HCT116 (cell line): ENCODE data around the gene ATP2C1. TPM values are rescaled to one million over a fixed set of nuclear protein-coding genes. Genes with fewer than 3 reads are reported as not detected.

ENCODE experiments used
- ATAC-seq: fragments of 200-7000 bp; cut with Tn5 transposase; 2 replicates; pipeline ENCODE4 v1.9.1; 2020; ENCODE audit warnings: mild to moderate bottlenecking, moderate library complexity
- BruUV-seq: library from RNA; stranded (reverse); fragments of 400-500 nt; replicated peaks from 2 replicates; lab custom pipeline; 2021; lab: Mats Ljungman, UMichigan
- CTCF ChIA-PET: fragments of 300-600 bp; sonication (Branson Sonifier 250); formaldehyde crosslinking; loops from one replicate; lab custom pipeline; 2021; ENCODE audit warnings: antibody characterized with exemption; lab: Charles Lee
- POLR2A ChIA-PET: fragments of 300-600, 350-600 bp; sonication (Branson Sonifier 250); formaldehyde crosslinking; loops from one replicate; lab custom pipeline; 2021; ENCODE audit warnings: antibody characterized with exemption; lab: Charles Lee
- RAD21 ChIA-PET, 2 experiments: fragments of 300-600 bp; sonication (Branson Sonifier 250); formaldehyde crosslinking; loops; one replicate each; lab custom pipeline; 2023; ENCODE audit warnings: low total read pairs in 2 of 2; ENCODE audit not compliant: uncharacterized antibody in 2 of 2, unreplicated experiment in 2 of 2, low non-redundant PET in 1 of 2; lab: Charles Lee
- DNase-seq: peaks from one replicate; pipeline ENCODE4 v3.0.0-alpha.2; 2010; ENCODE audit warnings: low read depth, low spot score
- H2AFZ ChIP-seq: fragments of 200-600 bp; shearing (Covaris generic), sonication (generic); 2 replicates; pipeline ENCODE4 v1.6.1; 2017; ENCODE audit warnings: low read depth, mixed run types, mixed read lengths, antibody characterized with exemption, low read length; ENCODE audit not compliant: poor library complexity, severe bottlenecking
- H3K27ac ChIP-seq: 2 replicates; pipeline ENCODE4 v1.5.1; 2012; ENCODE audit warnings: low read depth, low read length
- H3K27me3 ChIP-seq: fragments of 200-600 bp; sonication (generic); 2 replicates; pipeline ENCODE4 v1.6.1; 2016; ENCODE audit warnings: mixed run types, low read length, mixed read lengths; ENCODE audit not compliant: insufficient read depth
- H3K36me3 ChIP-seq, 2 experiments: fragments of 200-500 bp in 1 of 2; fragments of 200-600 bp in 1 of 2; sonication (Bioruptor generic) in 1 of 2; sonication (generic) in 1 of 2; 2 replicates each; pipeline versions ENCODE4 v1.5.1 to v1.6.1; 2014 to 2016; ENCODE audit warnings: low read length in 2 of 2, inconsistent platforms in 1 of 2, mixed read lengths in 1 of 2, mixed run types in 1 of 2; ENCODE audit not compliant: insufficient read depth in 2 of 2, control insufficient read depth in 1 of 2
- H3K4me1 ChIP-seq, 2 experiments: fragments of 200-600 bp in 1 of 2; sonication (generic) in 1 of 2; 2 replicates each; pipeline versions ENCODE4 v1.5.1 to v1.6.1; 2012 to 2017; ENCODE audit warnings: low read length in 2 of 2, inconsistent platforms in 1 of 2, mild to moderate bottlenecking in 1 of 2, mixed read lengths in 1 of 2, mixed run types in 1 of 2, moderate library complexity in 1 of 2; ENCODE audit not compliant: insufficient read depth in 2 of 2, control insufficient read depth in 1 of 2
- H3K4me2 ChIP-seq: fragments of 200-600 bp; sonication (generic); 2 replicates; pipeline ENCODE4 v1.6.1; 2017; ENCODE audit warnings: mixed run types, low read length, mixed read lengths
- H3K4me3 ChIP-seq, 2 experiments: fragments of 200-600 bp in 1 of 2; sonication (generic) in 1 of 2; replicated peaks in 1 of 2; 2 replicates each; pipeline ENCODE4 v1.5.1; 2011 to 2016; ENCODE audit warnings: low read length in 2 of 2, control low read depth in 1 of 2, low read depth in 1 of 2, mild to moderate bottlenecking in 1 of 2, mixed read lengths in 1 of 2, mixed run types in 1 of 2
- H3K79me2 ChIP-seq: fragments of 200-600 bp; sonication (generic); 2 replicates; pipeline ENCODE4 v1.6.1; 2017; ENCODE audit warnings: mild to moderate bottlenecking, mixed run types, low read length, moderate library complexity, mixed read lengths; ENCODE audit not compliant: insufficient read depth
- H3K9ac ChIP-seq: fragments of 200-600 bp; sonication (generic); 2 replicates; pipeline ENCODE4 v1.6.1; 2016; ENCODE audit warnings: low read length, mixed read lengths
- H3K9me2 ChIP-seq: fragments of 200-600 bp; sonication (generic), shearing (Covaris generic); 2 replicates; pipeline ENCODE4 v1.6.1; 2017; ENCODE audit warnings: mixed run types, mild to moderate bottlenecking, moderate library complexity; ENCODE audit not compliant: insufficient read depth
- H3K9me3 ChIP-seq, 2 experiments: fragments of 200-500 bp in 1 of 2; fragments of 200-600 bp in 1 of 2; sonication (Bioruptor generic) in 1 of 2; sonication (generic) in 1 of 2; 2 replicates each; pipeline ENCODE4 v1.6.1; 2014 to 2017; ENCODE audit warnings: low read length in 2 of 2, mixed read lengths in 2 of 2, inconsistent platforms in 1 of 2, low read depth in 1 of 2, mild to moderate bottlenecking in 1 of 2, mixed run types in 1 of 2, moderate library complexity in 1 of 2; ENCODE audit not compliant: control insufficient read depth in 1 of 2, insufficient read depth in 1 of 2
- H4K20me1 ChIP-seq: fragments of 200-600 bp; sonication (generic), shearing (Covaris generic); 2 replicates; pipeline ENCODE4 v1.6.1; 2017; ENCODE audit warnings: mixed run types, mild to moderate bottlenecking, moderate library complexity; ENCODE audit not compliant: insufficient read depth
- CBX3 ChIP-seq: IDR thresholded peaks from 2 replicates; pipeline ENCODE4 v1.6.1; 2012; ENCODE audit warnings: low read depth
- CEBPB ChIP-seq: IDR thresholded peaks from 2 replicates; pipeline ENCODE4 v1.6.1; 2012; ENCODE audit warnings: low read depth
- EGR1 ChIP-seq: IDR thresholded peaks from 2 replicates; pipeline ENCODE4 v1.6.1; 2012; ENCODE audit warnings: low read depth
- ELF1 ChIP-seq: IDR thresholded peaks from 2 replicates; pipeline ENCODE4 v1.6.1; 2012; ENCODE audit warnings: low read depth, borderline replicate concordance
- EZH2 ChIP-seq: fragments of 200-600 bp; sonication (generic); IDR thresholded peaks from 2 replicates; pipeline ENCODE4 v1.6.1; 2017; ENCODE audit warnings: antibody characterized with exemption, mixed run types
- EZH2phosphoT487 ChIP-seq: fragments of 200-600 bp; IDR thresholded peaks from 2 replicates; pipeline ENCODE4 v1.6.1; 2018; ENCODE audit warnings: antibody characterized with exemption, borderline replicate concordance
- RAD21 ChIP-seq: IDR thresholded peaks from 2 replicates; pipeline ENCODE4 v1.6.1; 2012; ENCODE audit warnings: low read depth, mild to moderate bottlenecking
- REST ChIP-seq: IDR thresholded peaks from 2 replicates; pipeline ENCODE4 v1.6.1; 2012; ENCODE audit warnings: low read depth
- SRF ChIP-seq: IDR thresholded peaks from 2 replicates; pipeline ENCODE4 v1.6.1; 2012; ENCODE audit warnings: low read depth
- YY1 ChIP-seq: IDR thresholded peaks from 2 replicates; pipeline ENCODE4 v1.6.1; 2011; ENCODE audit warnings: low read length, low read depth, moderate library complexity, mild to moderate bottlenecking; ENCODE audit not compliant: insufficient replicate concordance; ENCODE audit errors: extremely low read depth
- ZFX ChIP-seq: fragments of 450-650 bp; IDR thresholded peaks from 2 replicates; pipeline ENCODE4 v1.6.1; 2017
- ZNF274 ChIP-seq: fragments of 200-500 bp; sonication (Bioruptor generic); IDR thresholded peaks from 2 replicates; pipeline ENCODE4 v1.6.1; 2014; ENCODE audit warnings: mild to moderate bottlenecking, low read depth, low read length, inconsistent platforms
- intact Hi-C: fragments of 100-400 bp; cut with micrococcal nuclease; formaldehyde crosslinking; loops from 2 replicates; pipeline ENCODE4 v1.10.0; 2022
- total RNA-seq: library from RNA; stranded (reverse); gene quantifications from one replicate; pipeline ENCODE4 v1.2.1, GENCODE V29; 2021; ENCODE audit not compliant: unreplicated experiment
- TF ChIP-seq, protein P1 (sequence below), 3 experiments: fragments of 200-600 bp in 1 of 3; sonication (generic) in 1 of 3; IDR thresholded peaks in 2 of 3; conservative IDR thresholded peaks in 1 of 3; 2 replicates each; pipeline ENCODE4 v1.5.1; 2012 to 2017; ENCODE audit warnings: low read depth in 2 of 3, low read length in 2 of 3, antibody characterized with exemption in 1 of 3, borderline replicate concordance in 1 of 3, control low read depth in 1 of 3, mild to moderate bottlenecking in 1 of 3, mixed read lengths in 1 of 3, mixed run types in 1 of 3, moderate library complexity in 1 of 3; ENCODE audit not compliant: insufficient read depth in 1 of 3
- TF ChIP-seq, protein P2 (sequence below): IDR thresholded peaks from 2 replicates; pipeline ENCODE4 v1.6.1; 2011; ENCODE audit warnings: mild to moderate bottlenecking, low read length, moderate library complexity; ENCODE audit not compliant: insufficient replicate concordance; ENCODE audit errors: extremely low read depth

ATP2C1 gene
- total RNA-seq, 1 experiment from 2014 or later = 69.1 TPM

GRCh38 chr3:130907500-130907899 is 13.6 kb downstream of the ATP2C1 start:
- POLR2A ChIA-PET = no interaction called here
- no peaks in the 10 kb centered on the region for H3K27me3 ChIP-seq
- peaks cover 4% of the 10 kb centered on the region; the same call in 1 of the 2 replicates for H4K20me1 ChIP-seq
- RAD21 ChIA-PET = no interaction called here
- DNase-seq = no peak
- intact Hi-C loops = no loop called here
- no peak overlapping the region for H2AFZ ChIP-seq
- H3K9me2 ChIP-seq = no peaks in the 10 kb centered on the region
- no peaks in the 10 kb centered on the region for H3K36me3 ChIP-seq
- no peak overlapping the region for H3K9ac ChIP-seq
- TF ChIP-seq REST (no peak), RAD21 (no peak), CBX3 (no peak), ZNF274 (no peak), CEBPB (no peak), EGR1 (no peak), EZH2 (no peak)
- no peaks in the 10 kb centered on the region for H3K4me1 ChIP-seq
- no TSS peak for BruUV-seq
- no peak for ATAC-seq
- H3K4me3 ChIP-seq = no peak overlapping the region
- H3K9me3 ChIP-seq = no peaks in the 10 kb centered on the region
- CTCF ChIA-PET = no interaction called here
- no peak overlapping the region for H3K4me2 ChIP-seq
- no peak overlapping the region for H3K27ac ChIP-seq
- H3K79me2 ChIP-seq = peaks cover 75% of the 10 kb centered on the region

- no peaks in the 10 kb centered on the region for H3K9me3 ChIP-seq
- no peaks in the 10 kb centered on the region for H3K4me1 ChIP-seq
- no peak overlapping the region for H3K9ac ChIP-seq
- no peaks in the 10 kb centered on the region for H3K36me3 ChIP-seq
- no peaks in the 10 kb centered on the region for H3K9me2 ChIP-seq
- RAD21 ChIA-PET = no interaction called here
- H4K20me1 ChIP-seq = no peaks in the 10 kb centered on the region; the same call in 1 of the 2 replicates
- no peaks in the 10 kb centered on the region for H3K27me3 ChIP-seq
- H3K4me2 ChIP-seq = no peak overlapping the region
- H3K27ac ChIP-seq = no peak overlapping the region
- intact Hi-C loops = no loop called here
- DNase-seq (no peak), ATAC-seq (no peak)
- no peak overlapping the region for H2AFZ ChIP-seq
- POLR2A ChIA-PET = no interaction called here
- CTCF ChIA-PET = no interaction called here
- peaks cover 71% of the 10 kb centered on the region for H3K79me2 ChIP-seq
- no peak overlapping the region for H3K4me3 ChIP-seq
- no TSS peak for BruUV-seq
- TF ChIP-seq, protein P1, sequence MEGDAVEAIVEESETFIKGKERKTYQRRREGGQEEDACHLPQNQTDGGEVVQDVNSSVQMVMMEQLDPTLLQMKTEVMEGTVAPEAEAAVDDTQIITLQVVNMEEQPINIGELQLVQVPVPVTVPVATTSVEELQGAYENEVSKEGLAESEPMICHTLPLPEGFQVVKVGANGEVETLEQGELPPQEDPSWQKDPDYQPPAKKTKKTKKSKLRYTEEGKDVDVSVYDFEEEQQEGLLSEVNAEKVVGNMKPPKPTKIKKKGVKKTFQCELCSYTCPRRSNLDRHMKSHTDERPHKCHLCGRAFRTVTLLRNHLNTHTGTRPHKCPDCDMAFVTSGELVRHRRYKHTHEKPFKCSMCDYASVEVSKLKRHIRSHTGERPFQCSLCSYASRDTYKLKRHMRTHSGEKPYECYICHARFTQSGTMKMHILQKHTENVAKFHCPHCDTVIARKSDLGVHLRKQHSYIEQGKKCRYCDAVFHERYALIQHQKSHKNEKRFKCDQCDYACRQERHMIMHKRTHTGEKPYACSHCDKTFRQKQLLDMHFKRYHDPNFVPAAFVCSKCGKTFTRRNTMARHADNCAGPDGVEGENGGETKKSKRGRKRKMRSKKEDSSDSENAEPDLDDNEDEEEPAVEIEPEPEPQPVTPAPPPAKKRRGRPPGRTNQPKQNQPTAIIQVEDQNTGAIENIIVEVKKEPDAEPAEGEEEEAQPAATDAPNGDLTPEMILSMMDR (IDR thresholded peaks at IDR 0.05 in 2 of 3, conservative IDR thresholded peaks at IDR 0.05 in 1 of 3; ENCODE audit: borderline replicate concordance in 1 of 3, insufficient read depth in 1 of 3, low read depth in 2 of 3, low read length in 2 of 3) = no peak
- TF ChIP-seq SRF (no peak), ELF1 (no peak), EZH2phosphoT487 (no peak), CEBPB (no peak), YY1 (no peak), ZFX (no peak)
- TF ChIP-seq, protein P2, sequence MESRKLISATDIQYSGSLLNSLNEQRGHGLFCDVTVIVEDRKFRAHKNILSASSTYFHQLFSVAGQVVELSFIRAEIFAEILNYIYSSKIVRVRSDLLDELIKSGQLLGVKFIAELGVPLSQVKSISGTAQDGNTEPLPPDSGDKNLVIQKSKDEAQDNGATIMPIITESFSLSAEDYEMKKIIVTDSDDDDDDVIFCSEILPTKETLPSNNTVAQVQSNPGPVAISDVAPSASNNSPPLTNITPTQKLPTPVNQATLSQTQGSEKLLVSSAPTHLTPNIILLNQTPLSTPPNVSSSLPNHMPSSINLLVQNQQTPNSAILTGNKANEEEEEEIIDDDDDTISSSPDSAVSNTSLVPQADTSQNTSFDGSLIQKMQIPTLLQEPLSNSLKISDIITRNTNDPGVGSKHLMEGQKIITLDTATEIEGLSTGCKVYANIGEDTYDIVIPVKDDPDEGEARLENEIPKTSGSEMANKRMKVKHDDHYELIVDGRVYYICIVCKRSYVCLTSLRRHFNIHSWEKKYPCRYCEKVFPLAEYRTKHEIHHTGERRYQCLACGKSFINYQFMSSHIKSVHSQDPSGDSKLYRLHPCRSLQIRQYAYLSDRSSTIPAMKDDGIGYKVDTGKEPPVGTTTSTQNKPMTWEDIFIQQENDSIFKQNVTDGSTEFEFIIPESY = no peak
Measured at GRCh38 chr3:130907966-130908365, 14.1 kb downstream of the ATP2C1 start.
